Measurements from ENCODE around the gene TEKT5. TPM values are rescaled to one million over a fixed set of nuclear protein-coding genes. Genes with fewer than 3 reads are reported as not detected.
"Not testable (repeated sequence)": the region's sequence is repeated elsewhere in the genome, so short reads cannot be mapped to it uniquely, and the experiment has no call there.

Gene TEKT5
- total RNA-seq, 1 donor from 2014 or later: 0.59 TPM

- no peak for DNase-seq
Observed at GRCh38 chr16:10631886-10632285, 62.8 kb downstream of the TEKT5 start.

GRCh38 chr16:10629592-10629963, 65.2 kb downstream of the TEKT5 start:
- DNase-seq: no peak

GRCh38 chr16:10625595-10626357, 69.0 kb downstream of the TEKT5 start:
- DNase-seq: no peak

- no peak for DNase-seq
Observed at GRCh38 chr16:10624527-10624926, 70.2 kb downstream of the TEKT5 start.

GRCh38 chr16:10623059-10623458, 71.7 kb downstream of the TEKT5 start:
- no peak for DNase-seq

GRCh38 chr16:10622036-10622921, 72.5 kb downstream of the TEKT5 start:
- no peak for DNase-seq

- DNase-seq: not testable (repeated sequence)
Observed at GRCh38 chr16:10621216-10621949, 73.3 kb downstream of the TEKT5 start.

- DNase-seq: no peak
Observed at GRCh38 chr16:10620120-10620519, 74.6 kb downstream of the TEKT5 start.

- no peak for DNase-seq
Observed at GRCh38 chr16:10619271-10619849, 75.4 kb downstream of the TEKT5 start.

- no peak for DNase-seq
Observed at GRCh38 chr16:10618710-10619209, 76.0 kb downstream of the TEKT5 start.

GRCh38 chr16:10617662-10618420, 76.9 kb downstream of the TEKT5 start:
- DNase-seq: no peak

GRCh38 chr16:10616756-10617640, 77.7 kb downstream of the TEKT5 start:
- peak; percentile 38 for DNase-seq

- no peak for DNase-seq
Observed at GRCh38 chr16:10616419-10616755, 78.3 kb downstream of the TEKT5 start.

- no peak for DNase-seq
Observed at GRCh38 chr16:10614685-10615084, 80.0 kb downstream of the TEKT5 start.

- no peak for DNase-seq
Observed at GRCh38 chr16:10613785-10614485, 80.8 kb downstream of the TEKT5 start.

GRCh38 chr16:10612649-10613179, 82.0 kb downstream of the TEKT5 start:
- no peak for DNase-seq

GRCh38 chr16:10611825-10612342, 82.8 kb downstream of the TEKT5 start:
- no peak for DNase-seq

- no peak for DNase-seq
Observed at GRCh38 chr16:10610499-10611184, 84.1 kb downstream of the TEKT5 start.

- DNase-seq: peak; percentile 55
Observed at GRCh38 chr16:10609402-10609774, 85.3 kb downstream of the TEKT5 start.

Measured in skin of body (tissue), 2 donors.